Endothelial cell (in vitro differentiated cells): Measurements from ENCODE around the gene RBCK1. TPM values are rescaled to one million over a fixed set of nuclear protein-coding genes. Genes with fewer than 3 reads are reported as not detected.

Experiments used
- DNase-seq: peaks from one replicate; pipeline ENCODE4 v3.0.0; 2021; ENCODE audit warnings: low spot score
- H3K27ac Mint-ChIP-seq: one replicate; pipeline ENCODE4 v1.8.0; 2021; ENCODE audit warnings: mixed read lengths, inconsistent platforms; ENCODE audit not compliant: unreplicated experiment
- H3K27me3 Mint-ChIP-seq: one replicate; pipeline ENCODE4 v1.8.0; 2021; ENCODE audit warnings: mild to moderate bottlenecking, moderate library complexity, mixed read lengths, inconsistent platforms; ENCODE audit not compliant: unreplicated experiment
- H3K36me3 Mint-ChIP-seq: one replicate; pipeline ENCODE4 v1.8.0; 2021; ENCODE audit warnings: mild to moderate bottlenecking, low read depth, mixed read lengths, inconsistent platforms; ENCODE audit not compliant: unreplicated experiment
- H3K4me1 Mint-ChIP-seq: one replicate; pipeline ENCODE4 v1.8.0; 2021; ENCODE audit warnings: mild to moderate bottlenecking, mixed read lengths, inconsistent platforms; ENCODE audit not compliant: unreplicated experiment
- H3K4me3 Mint-ChIP-seq: one replicate; pipeline ENCODE4 v1.8.0; 2021; ENCODE audit warnings: mild to moderate bottlenecking, mixed read lengths, inconsistent platforms; ENCODE audit not compliant: unreplicated experiment
- H3K9me3 Mint-ChIP-seq: one replicate; pipeline ENCODE4 v1.8.0; 2021; ENCODE audit warnings: mixed read lengths, inconsistent platforms; ENCODE audit not compliant: unreplicated experiment
- total RNA-seq: library from RNA; stranded (reverse); fragmentation: NEBNext Ultra II Directional; extraction: Animal tissue kit (Norgen Biotek cat#: 25700); gene quantifications from one replicate; pipeline ENCODE4 v1.2.1, GENCODE V29; 2021; ENCODE audit not compliant: unreplicated experiment
- TF ChIP-seq, protein P1 (sequence below): fragments of 200-600 bp; sonication (generic); IDR thresholded peaks from one replicate; pipeline ENCODE4 v1.5.0; 2021; ENCODE audit warnings: antibody characterized with exemption; ENCODE audit not compliant: unreplicated experiment

The RBCK1 gene
- total RNA-seq, 1 donor from 2014 or later: 68.8 TPM

- no peak overlapping the region for H3K27ac Mint-ChIP-seq
- no peak overlapping the region for H3K4me3 Mint-ChIP-seq
- no peak for DNase-seq
- TF ChIP-seq, protein P1, sequence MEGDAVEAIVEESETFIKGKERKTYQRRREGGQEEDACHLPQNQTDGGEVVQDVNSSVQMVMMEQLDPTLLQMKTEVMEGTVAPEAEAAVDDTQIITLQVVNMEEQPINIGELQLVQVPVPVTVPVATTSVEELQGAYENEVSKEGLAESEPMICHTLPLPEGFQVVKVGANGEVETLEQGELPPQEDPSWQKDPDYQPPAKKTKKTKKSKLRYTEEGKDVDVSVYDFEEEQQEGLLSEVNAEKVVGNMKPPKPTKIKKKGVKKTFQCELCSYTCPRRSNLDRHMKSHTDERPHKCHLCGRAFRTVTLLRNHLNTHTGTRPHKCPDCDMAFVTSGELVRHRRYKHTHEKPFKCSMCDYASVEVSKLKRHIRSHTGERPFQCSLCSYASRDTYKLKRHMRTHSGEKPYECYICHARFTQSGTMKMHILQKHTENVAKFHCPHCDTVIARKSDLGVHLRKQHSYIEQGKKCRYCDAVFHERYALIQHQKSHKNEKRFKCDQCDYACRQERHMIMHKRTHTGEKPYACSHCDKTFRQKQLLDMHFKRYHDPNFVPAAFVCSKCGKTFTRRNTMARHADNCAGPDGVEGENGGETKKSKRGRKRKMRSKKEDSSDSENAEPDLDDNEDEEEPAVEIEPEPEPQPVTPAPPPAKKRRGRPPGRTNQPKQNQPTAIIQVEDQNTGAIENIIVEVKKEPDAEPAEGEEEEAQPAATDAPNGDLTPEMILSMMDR: no peak
- no peaks in the 10 kb centered on the region for H3K9me3 Mint-ChIP-seq
- H3K36me3 Mint-ChIP-seq: peaks cover 33% of the 10 kb centered on the region
- peaks cover 6% of the 10 kb centered on the region for H3K27me3 Mint-ChIP-seq
- peaks cover 3% of the 10 kb centered on the region for H3K4me1 Mint-ChIP-seq
Observed at GRCh38 chr20:415820-416322, 7.8 kb downstream of the RBCK1 start.

- H3K4me3 Mint-ChIP-seq: no peak overlapping the region
- H3K4me1 Mint-ChIP-seq: peaks cover 3% of the 10 kb centered on the region
- peaks cover 32% of the 10 kb centered on the region for H3K36me3 Mint-ChIP-seq
- no peak overlapping the region for H3K27ac Mint-ChIP-seq
- H3K27me3 Mint-ChIP-seq: peaks cover 8% of the 10 kb centered on the region
- no peak for DNase-seq
- H3K9me3 Mint-ChIP-seq: no peaks in the 10 kb centered on the region
- TF ChIP-seq, protein P1: no peak
Observed at GRCh38 chr20:416950-417800, 9.1 kb downstream of the RBCK1 start.

GRCh38 chr20:417801-418342 is 9.8 kb downstream of the RBCK1 start:
- H3K9me3 Mint-ChIP-seq: no peaks in the 10 kb centered on the region
- no peak overlapping the region for H3K4me3 Mint-ChIP-seq
- H3K36me3 Mint-ChIP-seq: peaks cover 31% of the 10 kb centered on the region
- H3K4me1 Mint-ChIP-seq: peaks cover 3% of the 10 kb centered on the region
- no peak for DNase-seq
- H3K27ac Mint-ChIP-seq: no peak overlapping the region
- H3K27me3 Mint-ChIP-seq: peaks cover 8% of the 10 kb centered on the region
- TF ChIP-seq, protein P1: no peak

DNA sequence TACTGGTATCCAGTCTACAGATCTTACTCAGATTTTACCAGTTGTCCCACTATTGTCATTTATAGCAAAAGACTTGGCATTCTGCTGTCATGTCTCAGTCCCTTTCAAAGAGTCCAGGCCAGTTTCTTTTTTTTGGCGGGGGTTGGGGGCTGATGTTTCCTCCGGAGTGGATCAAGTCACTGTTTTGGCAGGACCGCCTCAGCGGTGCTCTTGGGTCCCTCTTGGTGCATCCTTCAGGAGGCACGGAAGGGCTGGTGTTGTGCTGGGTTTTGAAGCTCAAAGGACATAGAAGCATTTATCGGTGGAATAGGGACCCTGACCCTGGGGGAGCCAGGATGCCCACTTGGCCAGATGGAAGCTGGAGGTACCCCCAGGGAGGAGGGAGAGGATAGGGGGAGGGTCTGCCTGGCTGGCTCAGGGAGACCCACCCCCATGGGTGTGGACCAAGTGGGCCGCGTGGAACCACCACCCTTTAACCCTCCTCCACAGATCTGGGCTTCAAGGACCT is 10.8 kb downstream of the RBCK1 start:
- Mint-ChIP-seq H3K4me1 (no peaks in the 10 kb centered on the region), H3K36me3 (peaks cover 31% of the 10 kb centered on the region), H3K27me3 (peaks cover 8% of the 10 kb centered on the region), H3K4me3 (peak overlapping the region; percentile 29), H3K27ac (no peak overlapping the region), H3K9me3 (no peaks in the 10 kb centered on the region)
- TF ChIP-seq, protein P1: no peak
- DNase-seq: no peak
